Loucy (cell line): ENCODE results near the gene LDAH.

Source experiments
- H2AFZ ChIP-seq: fragments of 200-600 bp; sonication (generic); 2 replicates; pipeline ENCODE4 v1.6.0; 2016; ENCODE audit warnings: antibody characterized with exemption, mild to moderate bottlenecking, low read length, moderate library complexity
- H3F3A ChIP-seq: fragments of 200-600 bp; 2 replicates; pipeline ENCODE4 v1.6.0; 2016; ENCODE audit warnings: antibody characterized with exemption, low read depth, mild to moderate bottlenecking
- H3K27me3 ChIP-seq: fragments of 200-600 bp; sonication (generic); 2 replicates; pipeline ENCODE4 v1.6.1; 2014; ENCODE audit warnings: low read length, mild to moderate bottlenecking; ENCODE audit not compliant: insufficient read depth, poor library complexity, severe bottlenecking
- H3K36me3 ChIP-seq: fragments of 200-600 bp; sonication (generic); 2 replicates; pipeline ENCODE4 v1.6.1; 2016; ENCODE audit warnings: low read length; ENCODE audit not compliant: insufficient read depth
- H3K4me1 ChIP-seq: fragments of 200-600 bp; sonication (generic); 2 replicates; pipeline ENCODE4 v1.5.1; 2014; ENCODE audit warnings: low read length, mild to moderate bottlenecking; ENCODE audit not compliant: insufficient read depth, poor library complexity, severe bottlenecking
- H3K4me2 ChIP-seq: fragments of 200-600 bp; sonication (generic); 2 replicates; pipeline ENCODE4 v1.6.0; 2014; ENCODE audit warnings: antibody characterized with exemption, low read length, low read depth, mild to moderate bottlenecking; ENCODE audit not compliant: poor library complexity, severe bottlenecking
- H3K4me3 ChIP-seq: fragments of 200-600 bp; sonication (generic); 2 replicates; pipeline ENCODE4 v1.5.1; 2014; ENCODE audit warnings: low read length, mild to moderate bottlenecking, mixed read lengths; ENCODE audit not compliant: poor library complexity, severe bottlenecking
- H3K79me2 ChIP-seq: fragments of 200-600 bp; sonication (generic); 2 replicates; pipeline ENCODE4 v1.6.1; 2014; ENCODE audit warnings: low read length; ENCODE audit not compliant: insufficient read depth
- H3K9ac ChIP-seq: fragments of 200-600 bp; sonication (generic); 2 replicates; pipeline ENCODE4 v1.6.0; 2014; ENCODE audit warnings: mild to moderate bottlenecking, low read depth, low read length, moderate library complexity; ENCODE audit not compliant: poor library complexity, severe bottlenecking
- H3K9me2 ChIP-seq: fragments of 200-600 bp; sonication (generic); replicated peaks from 2 replicates; pipeline ENCODE4 v1.6.1; 2016; ENCODE audit warnings: low read depth, low read length, mixed read lengths
- H3K9me3 ChIP-seq: fragments of 200-600 bp; sonication (generic); 2 replicates; pipeline ENCODE4 v1.6.1; 2014; ENCODE audit warnings: mild to moderate bottlenecking, antibody characterized with exemption, low read length, low read depth; ENCODE audit not compliant: insufficient read depth
- H4K20me1 ChIP-seq: fragments of 200-600 bp; sonication (generic); 2 replicates; pipeline ENCODE4 v1.6.0; 2014; ENCODE audit warnings: antibody characterized with exemption, low read length, mild to moderate bottlenecking; ENCODE audit not compliant: insufficient read depth, poor library complexity, severe bottlenecking
- CTCF ChIP-seq: fragments of 200-600 bp; sonication (generic); conservative IDR thresholded peaks from 2 replicates; pipeline ENCODE4 v1.5.1; 2014; ENCODE audit warnings: mild to moderate bottlenecking, antibody characterized with exemption, low read length
- EZH2phosphoT487 ChIP-seq: fragments of 200-600 bp; IDR thresholded peaks from 2 replicates; pipeline ENCODE4 v1.6.1; 2018; ENCODE audit warnings: antibody characterized with exemption, mild to moderate bottlenecking, moderate library complexity, borderline replicate concordance

The LDAH gene

GRCh38 chr2:20668451-20668850 lies 154.4 kb downstream of the LDAH start:
- H3K9me3 ChIP-seq, result no peaks in the 10 kb centered on the region
- H3K9me2 ChIP-seq, result no peaks in the 10 kb centered on the region
- no peak overlapping the region for H3K9ac ChIP-seq
- H3K27me3 ChIP-seq, result no peaks in the 10 kb centered on the region
- no peak overlapping the region for H3K4me2 ChIP-seq
- TF ChIP-seq EZH2phosphoT487 (no peak), CTCF (no peak)
- no peak overlapping the region for H2AFZ ChIP-seq
- no peaks in the 10 kb centered on the region for H3K4me1 ChIP-seq
- no peaks in the 10 kb centered on the region for H3F3A ChIP-seq
- H3K4me3 ChIP-seq, result no peak overlapping the region
- no peaks in the 10 kb centered on the region for H3K79me2 ChIP-seq
- no peaks in the 10 kb centered on the region for H3K36me3 ChIP-seq
- no peaks in the 10 kb centered on the region for H4K20me1 ChIP-seq

GRCh38 chr2:20667531-20668401 lies 155.1 kb downstream of the LDAH start:
- Histone ChIP-seq H3F3A (no peaks in the 10 kb centered on the region), H3K36me3 (no peaks in the 10 kb centered on the region), H3K27me3 (no peaks in the 10 kb centered on the region), H4K20me1 (no peaks in the 10 kb centered on the region), H3K4me2 (no peak overlapping the region), H3K9me3 (no peaks in the 10 kb centered on the region), H3K4me3 (no peak overlapping the region), H3K9ac (no peak overlapping the region), H3K79me2 (no peaks in the 10 kb centered on the region), H3K9me2 (no peaks in the 10 kb centered on the region), H3K4me1 (no peaks in the 10 kb centered on the region), H2AFZ (no peak overlapping the region)
- TF ChIP-seq CTCF, result no peak

- Histone ChIP-seq H3K9me2 (no peaks in the 10 kb centered on the region), H3K4me1 (no peaks in the 10 kb centered on the region), H3K4me3 (no peak overlapping the region), H3K4me2 (no peak overlapping the region), H4K20me1 (no peaks in the 10 kb centered on the region), H3K79me2 (no peaks in the 10 kb centered on the region), H2AFZ (no peak overlapping the region), H3K9me3 (no peaks in the 10 kb centered on the region), H3F3A (no peaks in the 10 kb centered on the region), H3K9ac (no peak overlapping the region), H3K27me3 (no peaks in the 10 kb centered on the region), H3K36me3 (no peaks in the 10 kb centered on the region)
- TF ChIP-seq EZH2phosphoT487 (no peak), CTCF (no peak)
Measured at GRCh38 chr2:20667151-20667530, 155.8 kb downstream of the LDAH start.
